GM12878 (cell line): ENCODE results near the gene CD209. TPM values are rescaled to one million over a fixed set of nuclear protein-coding genes. Genes with fewer than 3 reads are reported as not detected.

ENCODE experiments used
- BHLHE40 ChIP-seq, 2 experiments: fragments of 450-650 bp in 1 of 2; IDR thresholded peaks; 2 replicates each; pipeline ENCODE4 v1.6.1; 2011 to 2017; ENCODE audit warnings: low read depth in 2 of 2, borderline replicate concordance in 1 of 2, improper control_type of control experiment in 1 of 2, low read length in 1 of 2, mild to moderate bottlenecking in 1 of 2
- CBFB ChIP-seq: IDR thresholded peaks from 2 replicates; pipeline ENCODE4 v1.6.1; 2016; ENCODE audit warnings: antibody characterized with exemption, low read depth
- CEBPB ChIP-seq, 2 experiments: fragments of 150-350 bp in 1 of 2; IDR thresholded peaks; 2 replicates each; pipeline ENCODE4 v1.6.1; 2012 to 2014; ENCODE audit warnings: low read depth in 2 of 2, low read length in 2 of 2, borderline replicate concordance in 1 of 2, inconsistent platforms in 1 of 2
- EGR1 ChIP-seq, 2 experiments: IDR thresholded peaks; 1 replicate in 1 of 2; 2 replicates in 1 of 2; pipeline ENCODE4 v1.6.1; 2011 to 2012; ENCODE audit warnings: low read depth in 2 of 2, low read length in 2 of 2, borderline replicate concordance in 1 of 2, mild to moderate bottlenecking in 1 of 2, moderate library complexity in 1 of 2
- HDGF ChIP-seq: fragments of 450-650 bp; IDR thresholded peaks from 2 replicates; pipeline ENCODE4 v1.6.1; 2016; ENCODE audit warnings: antibody characterized with exemption
- IKZF2 ChIP-seq, 2 experiments: fragments of 450-650 bp; IDR thresholded peaks; 2 replicates each; pipeline ENCODE4 v1.6.1; 2017; ENCODE audit warnings: mild to moderate bottlenecking in 2 of 2, moderate library complexity in 2 of 2
- LARP7 ChIP-seq: fragments of 450-650 bp; IDR thresholded peaks from 2 replicates; pipeline ENCODE4 v1.6.1; 2017; ENCODE audit warnings: mild to moderate bottlenecking
- MYB ChIP-seq: fragments of 150-350 bp; IDR thresholded peaks from 2 replicates; pipeline ENCODE4 v1.6.1; 2014; ENCODE audit warnings: mild to moderate bottlenecking, low read depth, low read length, borderline replicate concordance
- MYC ChIP-seq: IDR thresholded peaks from 2 replicates; pipeline ENCODE4 v1.6.1; 2011; ENCODE audit warnings: mild to moderate bottlenecking, low read length, moderate library complexity, inconsistent platforms; ENCODE audit not compliant: insufficient read depth, insufficient replicate concordance, insufficient read length, severe bottlenecking
- NFXL1 ChIP-seq: fragments of 450-650 bp; IDR thresholded peaks from 2 replicates; pipeline ENCODE4 v1.6.1; 2017; ENCODE audit warnings: antibody characterized with exemption, mild to moderate bottlenecking, borderline replicate concordance
- NFYA ChIP-seq: IDR thresholded peaks from 2 replicates; pipeline ENCODE4 v1.6.1; 2011; ENCODE audit warnings: low read depth, mild to moderate bottlenecking, low read length, improper control_type of control experiment, borderline replicate concordance
- NR2C2 ChIP-seq: IDR thresholded peaks from 2 replicates; pipeline ENCODE4 v1.6.1; 2011; ENCODE audit warnings: borderline replicate concordance, low read depth; ENCODE audit not compliant: control insufficient read depth, insufficient read length
- PAX8 ChIP-seq: fragments of 450-650 bp; IDR thresholded peaks from 2 replicates; pipeline ENCODE4 v1.6.1; 2017; ENCODE audit warnings: mild to moderate bottlenecking, moderate library complexity
- POLR2AphosphoS5 ChIP-seq: IDR thresholded peaks from 2 replicates; pipeline ENCODE4 v1.6.1; 2011; ENCODE audit warnings: mild to moderate bottlenecking, low read length, inconsistent platforms
- RAD51 ChIP-seq: fragments of 450-650 bp; IDR thresholded peaks from 2 replicates; pipeline ENCODE4 v1.6.1; 2016; ENCODE audit warnings: moderate library complexity, mild to moderate bottlenecking, inconsistent platforms
- SMARCA5 ChIP-seq: fragments of 450-650 bp; IDR thresholded peaks from 2 replicates; pipeline ENCODE4 v1.6.1; 2017; ENCODE audit warnings: mild to moderate bottlenecking
- SREBF1 ChIP-seq: IDR thresholded peaks from 2 replicates; pipeline ENCODE4 v1.6.1; 2012; ENCODE audit warnings: mild to moderate bottlenecking, low read length
- SREBF2 ChIP-seq: IDR thresholded peaks from 2 replicates; pipeline ENCODE4 v1.6.1; 2012; ENCODE audit warnings: mild to moderate bottlenecking, low read length
- TARDBP ChIP-seq: IDR thresholded peaks from 2 replicates; pipeline ENCODE4 v1.6.1; 2016; ENCODE audit warnings: borderline replicate concordance
- polyA plus RNA-seq, 11 experiments: library from polyadenylated mRNA; depleted of rRNA in 4 of 11; unstranded in 6 of 11; stranded (reverse) in 5 of 11; fragments of >200 nt; fragmentation: Nextera tagmentation in 4 of 11; fragmentation: Illumina TruSeq in 1 of 11; extraction: Ambion mirVana in 4 of 11; extraction: Trizol in 1 of 11; gene quantifications; 1 replicate in 1 of 11; 2 replicates in 10 of 11; pipeline versions ENCODE4 v1.2.1 to v1.2.3, GENCODE V29; 2011 to 2016; ENCODE audit warnings: inconsistent platforms in 2 of 11, missing spikeins in 2 of 11, low read depth in 1 of 11
- total RNA-seq, 4 experiments: library from RNA; depleted of rRNA in 3 of 4; stranded (reverse); fragments of >200 nt in 3 of 4; fragmentation: Illumina TruSeq in 1 of 4; extraction: Trizol in 1 of 4; gene quantifications; 2 replicates each; pipeline versions ENCODE4 v1.2.1 to v1.2.3, GENCODE V29; 2013 to 2021
- TF ChIP-seq, protein P1 (sequence below): fragments of 150-350 bp; IDR thresholded peaks from 2 replicates; pipeline ENCODE4 v1.6.1; 2014; ENCODE audit warnings: mild to moderate bottlenecking, low read depth, low read length
- TF ChIP-seq, protein P2 (sequence below): fragments of 450-650 bp; conservative IDR thresholded peaks from 2 replicates; pipeline ENCODE4 v1.6.1; 2017; ENCODE audit warnings: mild to moderate bottlenecking, moderate library complexity
- TF ChIP-seq, protein P3 (sequence below): fragments of 450-650 bp; IDR thresholded peaks from 2 replicates; pipeline ENCODE4 v1.6.1; 2017; ENCODE audit warnings: low read depth, mild to moderate bottlenecking, moderate library complexity
- TF ChIP-seq, protein P4 (sequence below): fragments of 450-650 bp; IDR thresholded peaks from 2 replicates; pipeline ENCODE4 v1.6.1; 2016; ENCODE audit warnings: mild to moderate bottlenecking

The CD209 gene
- total and polyA plus RNA-seq, 10 of the 15 experiments (the other 5 are each of a cell fraction or from before 2014, with no cell fraction given): 0.04 to 0.21 (median 0.10) TPM; not detected in 3

DNA sequence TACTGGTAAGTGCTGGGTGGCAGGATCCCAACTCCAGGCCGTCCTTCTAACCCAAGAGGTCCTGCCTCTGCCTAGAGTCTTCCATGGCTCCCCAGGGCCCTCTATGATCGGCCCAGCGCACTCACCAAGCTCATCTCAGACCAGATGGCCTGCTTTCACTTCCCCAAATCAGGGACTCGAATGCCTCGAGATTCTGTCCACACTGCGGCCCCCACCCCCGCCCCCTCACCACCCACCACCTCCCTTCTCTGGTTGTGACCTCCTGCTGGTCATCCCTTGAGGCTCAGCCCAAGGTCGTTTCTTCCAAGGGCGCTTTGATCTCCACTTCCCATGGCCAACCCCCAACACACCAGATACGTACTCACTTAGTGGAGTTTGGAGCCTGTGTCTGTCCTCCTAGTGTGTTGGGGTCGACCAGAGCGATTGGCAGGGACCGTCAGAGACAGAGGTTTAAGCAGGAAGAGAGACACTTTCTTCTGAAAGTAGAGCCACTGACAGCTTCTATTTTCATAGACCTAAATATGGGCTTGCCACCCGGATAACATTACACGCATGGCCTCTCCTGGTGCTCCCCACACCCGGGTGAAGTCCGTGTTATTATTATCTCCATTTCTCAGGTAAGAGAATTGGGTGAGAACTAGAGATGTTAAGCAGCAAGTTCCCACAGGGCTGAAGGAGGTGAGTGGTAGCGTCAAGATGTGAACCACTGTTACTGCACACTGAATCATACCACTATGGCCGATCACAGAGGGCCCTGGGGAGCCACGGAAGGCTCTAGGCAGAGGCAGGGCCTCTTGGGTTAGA lies 45.5 kb downstream of the CD209 start, which contains the start of gene FCER2 (continued):
- TF ChIP-seq, protein P1, sequence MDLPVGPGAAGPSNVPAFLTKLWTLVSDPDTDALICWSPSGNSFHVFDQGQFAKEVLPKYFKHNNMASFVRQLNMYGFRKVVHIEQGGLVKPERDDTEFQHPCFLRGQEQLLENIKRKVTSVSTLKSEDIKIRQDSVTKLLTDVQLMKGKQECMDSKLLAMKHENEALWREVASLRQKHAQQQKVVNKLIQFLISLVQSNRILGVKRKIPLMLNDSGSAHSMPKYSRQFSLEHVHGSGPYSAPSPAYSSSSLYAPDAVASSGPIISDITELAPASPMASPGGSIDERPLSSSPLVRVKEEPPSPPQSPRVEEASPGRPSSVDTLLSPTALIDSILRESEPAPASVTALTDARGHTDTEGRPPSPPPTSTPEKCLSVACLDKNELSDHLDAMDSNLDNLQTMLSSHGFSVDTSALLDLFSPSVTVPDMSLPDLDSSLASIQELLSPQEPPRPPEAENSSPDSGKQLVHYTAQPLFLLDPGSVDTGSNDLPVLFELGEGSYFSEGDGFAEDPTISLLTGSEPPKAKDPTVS: no peak
- TF ChIP-seq NR2C2 (no peak), RAD51 (no peak), BHLHE40 (IDR thresholded peaks at IDR 0.05; ENCODE audit: borderline replicate concordance in 1 of 2, low read depth in 2 of 2, low read length in 1 of 2) (peak; percentile 48 to 72), MYC (peak; percentile 19), PAX8 (no peak), HDGF (no peak), LARP7 (no peak), SMARCA5 (peak; percentile 100), MYB (no peak), POLR2AphosphoS5 (peak; percentile 86), SREBF1 (no peak), CEBPB (IDR thresholded peaks at IDR 0.05; ENCODE audit: borderline replicate concordance in 1 of 2, low read depth in 2 of 2, low read length in 2 of 2) (no peak), SREBF2 (no peak), CBFB (peak; percentile 87), EGR1 (IDR thresholded peaks at IDR 0.05; ENCODE audit: borderline replicate concordance in 1 of 2, low read depth in 2 of 2, low read length in 2 of 2) (peak in 1 of 2 experiments; percentile 94; a peak in 2 of 3 replicates), TARDBP (peak; percentile 15; the same call in 1 of the 2 replicates), NFXL1 (no peak), NFYA (no peak), IKZF2 (IDR thresholded peaks at IDR 0.05) (peak; percentile 60)
- TF ChIP-seq, protein P2, sequence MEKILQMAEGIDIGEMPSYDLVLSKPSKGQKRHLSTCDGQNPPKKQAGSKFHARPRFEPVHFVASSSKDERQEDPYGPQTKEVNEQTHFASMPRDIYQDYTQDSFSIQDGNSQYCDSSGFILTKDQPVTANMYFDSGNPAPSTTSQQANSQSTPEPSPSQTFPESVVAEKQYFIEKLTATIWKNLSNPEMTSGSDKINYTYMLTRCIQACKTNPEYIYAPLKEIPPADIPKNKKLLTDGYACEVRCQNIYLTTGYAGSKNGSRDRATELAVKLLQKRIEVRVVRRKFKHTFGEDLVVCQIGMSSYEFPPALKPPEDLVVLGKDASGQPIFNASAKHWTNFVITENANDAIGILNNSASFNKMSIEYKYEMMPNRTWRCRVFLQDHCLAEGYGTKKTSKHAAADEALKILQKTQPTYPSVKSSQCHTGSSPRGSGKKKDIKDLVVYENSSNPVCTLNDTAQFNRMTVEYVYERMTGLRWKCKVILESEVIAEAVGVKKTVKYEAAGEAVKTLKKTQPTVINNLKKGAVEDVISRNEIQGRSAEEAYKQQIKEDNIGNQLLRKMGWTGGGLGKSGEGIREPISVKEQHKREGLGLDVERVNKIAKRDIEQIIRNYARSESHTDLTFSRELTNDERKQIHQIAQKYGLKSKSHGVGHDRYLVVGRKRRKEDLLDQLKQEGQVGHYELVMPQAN: peak; percentile 86
- TF ChIP-seq, protein P3, sequence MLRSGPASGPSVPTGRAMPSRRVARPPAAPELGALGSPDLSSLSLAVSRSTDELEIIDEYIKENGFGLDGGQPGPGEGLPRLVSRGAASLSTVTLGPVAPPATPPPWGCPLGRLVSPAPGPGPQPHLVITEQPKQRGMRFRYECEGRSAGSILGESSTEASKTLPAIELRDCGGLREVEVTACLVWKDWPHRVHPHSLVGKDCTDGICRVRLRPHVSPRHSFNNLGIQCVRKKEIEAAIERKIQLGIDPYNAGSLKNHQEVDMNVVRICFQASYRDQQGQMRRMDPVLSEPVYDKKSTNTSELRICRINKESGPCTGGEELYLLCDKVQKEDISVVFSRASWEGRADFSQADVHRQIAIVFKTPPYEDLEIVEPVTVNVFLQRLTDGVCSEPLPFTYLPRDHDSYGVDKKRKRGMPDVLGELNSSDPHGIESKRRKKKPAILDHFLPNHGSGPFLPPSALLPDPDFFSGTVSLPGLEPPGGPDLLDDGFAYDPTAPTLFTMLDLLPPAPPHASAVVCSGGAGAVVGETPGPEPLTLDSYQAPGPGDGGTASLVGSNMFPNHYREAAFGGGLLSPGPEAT: peak; percentile 59; the same call in 1 of the 2 replicates
- TF ChIP-seq, protein P4, sequence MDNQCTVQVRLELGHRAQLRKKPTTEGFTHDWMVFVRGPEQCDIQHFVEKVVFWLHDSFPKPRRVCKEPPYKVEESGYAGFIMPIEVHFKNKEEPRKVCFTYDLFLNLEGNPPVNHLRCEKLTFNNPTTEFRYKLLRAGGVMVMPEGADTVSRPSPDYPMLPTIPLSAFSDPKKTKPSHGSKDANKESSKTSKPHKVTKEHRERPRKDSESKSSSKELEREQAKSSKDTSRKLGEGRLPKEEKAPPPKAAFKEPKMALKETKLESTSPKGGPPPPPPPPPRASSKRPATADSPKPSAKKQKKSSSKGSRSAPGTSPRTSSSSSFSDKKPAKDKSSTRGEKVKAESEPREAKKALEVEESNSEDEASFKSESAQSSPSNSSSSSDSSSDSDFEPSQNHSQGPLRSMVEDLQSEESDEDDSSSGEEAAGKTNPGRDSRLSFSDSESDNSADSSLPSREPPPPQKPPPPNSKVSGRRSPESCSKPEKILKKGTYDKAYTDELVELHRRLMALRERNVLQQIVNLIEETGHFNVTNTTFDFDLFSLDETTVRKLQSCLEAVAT: no peak; the same call in 1 of the 2 replicates
